ENCODE results near the gene CITED4. TPM values are rescaled to one million over a fixed set of nuclear protein-coding genes. Genes with fewer than 3 reads are reported as not detected.

Gene CITED4
- total RNA-seq, 1 donor from 2014 or later, result 8.3 TPM

GRCh38 chr1:40831001-40831732 lies 31.0 kb downstream of the CITED4 start:
- DNase-seq, result no peak

GRCh38 chr1:40830419-40830943 lies 31.7 kb downstream of the CITED4 start:
- no peak for DNase-seq

GRCh38 chr1:40829631-40830245 lies 32.4 kb downstream of the CITED4 start:
- DNase-seq, result no peak

GRCh38 chr1:40825996-40826395 lies 36.2 kb downstream of the CITED4 start:
- DNase-seq, result no peak

- DNase-seq, result no peak
Measured at GRCh38 chr1:40825435-40825788, 36.8 kb downstream of the CITED4 start.

GRCh38 chr1:40824591-40825434 lies 37.4 kb downstream of the CITED4 start:
- DNase-seq, result no peak

- DNase-seq, result no peak
Measured at GRCh38 chr1:40823983-40824382, 38.2 kb downstream of the CITED4 start.

GRCh38 chr1:40823345-40823744 lies 38.8 kb downstream of the CITED4 start:
- no peak for DNase-seq

GRCh38 chr1:40822890-40823289 lies 39.3 kb downstream of the CITED4 start:
- no peak for DNase-seq

GRCh38 chr1:40820911-40821693 lies 41.1 kb downstream of the CITED4 start:
- DNase-seq, result no peak

- DNase-seq, result no peak
Measured at GRCh38 chr1:40820251-40820797, 41.8 kb downstream of the CITED4 start.

- DNase-seq, result no peak
Measured at GRCh38 chr1:40819101-40819500, 43.1 kb downstream of the CITED4 start.

GRCh38 chr1:40818264-40818961 lies 43.8 kb downstream of the CITED4 start:
- no peak for DNase-seq

GRCh38 chr1:40817791-40818263 lies 44.3 kb downstream of the CITED4 start:
- DNase-seq, result no peak

GRCh38 chr1:40815420-40815819 lies 46.7 kb downstream of the CITED4 start:
- DNase-seq, result no peak

Other genes with a start within 250 kb of the CITED4 start
- gene RIMS3, start 196.7 kb downstream of the CITED4 start, total RNA-seq, result 0.59 TPM
- gene NFYC, start 170.7 kb downstream of the CITED4 start, total RNA-seq, result 30.7 TPM
- gene KCNQ4, start 78.6 kb downstream of the CITED4 start, total RNA-seq, result 1.8 TPM
- 19.9 TPM for gene CTPS1, start 117.3 kb upstream of the CITED4 start, total RNA-seq
- 0.30 TPM for gene SLFNL1, start 159.4 kb upstream of the CITED4 start, total RNA-seq